Vagina (tissue), 2 donors: Measurements from ENCODE around the gene C5orf34. TPM values are rescaled to one million over a fixed set of nuclear protein-coding genes. Genes with fewer than 3 reads are reported as not detected.
A peak's percentile ranks its signal among the peaks of the same experiment; 100 is the strongest.

Source experiments
- DNase-seq, 2 donors: peaks; one replicate each; pipeline ENCODE4 v3.0.0-alpha.2; 2017; ENCODE audit errors: extremely low spot score in 2 of 2
- H3K27ac ChIP-seq: fragments of 200-600 bp; sonication (generic); one replicate; pipeline ENCODE4 v1.5.1; 2019
- H3K27me3 ChIP-seq: fragments of 200-600 bp; sonication (generic); one replicate; pipeline ENCODE4 v1.5.1; 2019
- H3K36me3 ChIP-seq, 2 donors: fragments of 200-600 bp; sonication (generic); one replicate each; pipeline ENCODE4 v1.5.1; 2017 to 2019
- H3K4me1 ChIP-seq: fragments of 200-600 bp; sonication (generic); one replicate; pipeline ENCODE4 v1.5.1; 2019
- H3K4me3 ChIP-seq, 2 donors: fragments of 200-600 bp; sonication (generic); 1 replicate in 1 of 2; 2 replicates in 1 of 2; pipeline ENCODE4 v1.5.1; 2016 to 2019
- H3K9me3 ChIP-seq: fragments of 200-600 bp; sonication (generic); one replicate; pipeline ENCODE4 v1.5.1; 2019
- CTCF ChIP-seq, 3 experiments: fragments of 450-650 bp in 2 of 3; fragments of 200-600 bp in 1 of 3; sonication (generic) in 1 of 3; IDR thresholded peaks; one replicate each; pipeline ENCODE4 v1.5.1; 2017 to 2019; ENCODE audit warnings: antibody characterized with exemption in 3 of 3, mild to moderate bottlenecking in 2 of 3, moderate library complexity in 2 of 3
- POLR2A ChIP-seq, 2 donors: fragments of 450-650 bp; IDR thresholded peaks; one replicate each; pipeline ENCODE4 v1.6.1; 2017; ENCODE audit warnings: antibody characterized with exemption in 2 of 2, mild to moderate bottlenecking in 2 of 2, moderate library complexity in 2 of 2
- POLR2AphosphoS5 ChIP-seq, 2 donors: sonication (generic); formaldehyde crosslinking; IDR thresholded peaks; one replicate each; pipeline ENCODE4 v1.9.0; 2017; ENCODE audit warnings: antibody characterized with exemption in 2 of 2, mild to moderate bottlenecking in 2 of 2, low read depth in 1 of 2; ENCODE audit not compliant: insufficient read depth in 1 of 2
- intact Hi-C: fragments of 100-400 bp; cut with DNase I; formaldehyde crosslinking; loops from one replicate; pipeline ENCODE4 v1.15.1; 2023
- total RNA-seq: library from RNA; depleted of rRNA; stranded (reverse); fragments of >200 nt; gene quantifications from one replicate; pipeline ENCODE4 v1.2.3, GENCODE V29; 2016

C5orf34 gene
- total RNA-seq, 1 donor from 2014 or later, result not detected

DNA sequence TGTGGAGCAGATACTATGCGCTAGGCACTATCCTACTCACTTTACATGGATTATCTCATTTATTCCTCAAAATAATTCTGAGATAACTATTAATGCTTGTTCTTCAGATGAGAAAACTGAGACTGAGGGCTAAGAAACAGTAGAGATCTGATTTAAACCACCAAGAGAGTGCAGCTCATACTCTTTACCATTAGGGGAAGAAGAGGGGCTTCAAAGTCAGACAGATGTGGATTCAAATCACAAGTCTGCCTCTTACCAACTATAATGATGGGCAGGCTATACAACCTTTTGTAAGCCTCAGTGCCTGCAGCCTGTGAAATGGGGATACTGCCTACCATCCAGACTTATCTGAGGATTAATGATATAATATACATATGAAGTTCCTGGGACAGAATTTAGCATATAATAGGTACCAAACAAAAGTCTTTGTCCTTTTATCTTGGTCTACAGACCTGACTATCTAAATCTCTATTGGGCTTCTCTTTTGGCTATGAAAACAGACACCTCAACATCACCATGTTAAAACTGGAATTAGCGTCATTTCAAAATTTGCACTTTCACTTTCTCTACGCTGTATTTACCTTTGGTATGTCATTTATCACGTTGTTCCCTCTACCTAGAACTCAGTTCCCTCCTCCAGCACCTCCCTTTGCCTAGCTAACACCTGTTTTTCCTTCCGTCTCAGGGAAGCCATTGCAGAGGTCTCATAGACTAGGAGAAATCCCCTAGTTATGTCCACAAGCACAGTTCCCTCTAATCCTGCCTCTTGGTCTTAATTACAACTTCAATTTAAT is 17.4 kb downstream of the C5orf34 start:
- intact Hi-C loops, result no loop called here
- DNase-seq, result no peak
- no peak overlapping the region for H3K27ac ChIP-seq
- H3K4me1 ChIP-seq, result no peaks in the 10 kb centered on the region
- no peaks in the 10 kb centered on the region for H3K36me3 ChIP-seq
- no peak overlapping the region for H3K4me3 ChIP-seq
- H3K9me3 ChIP-seq, result no peaks in the 10 kb centered on the region
- no peaks in the 10 kb centered on the region for H3K27me3 ChIP-seq
- TF ChIP-seq POLR2A (IDR thresholded peaks at IDR 0.05), result no peak
- TF ChIP-seq CTCF (IDR thresholded peaks at IDR 0.05), result no peak
- TF ChIP-seq POLR2AphosphoS5 (IDR thresholded peaks at IDR 0.05; ENCODE audit: insufficient read depth in 1 of 2, low read depth in 1 of 2), result no peak

DNA sequence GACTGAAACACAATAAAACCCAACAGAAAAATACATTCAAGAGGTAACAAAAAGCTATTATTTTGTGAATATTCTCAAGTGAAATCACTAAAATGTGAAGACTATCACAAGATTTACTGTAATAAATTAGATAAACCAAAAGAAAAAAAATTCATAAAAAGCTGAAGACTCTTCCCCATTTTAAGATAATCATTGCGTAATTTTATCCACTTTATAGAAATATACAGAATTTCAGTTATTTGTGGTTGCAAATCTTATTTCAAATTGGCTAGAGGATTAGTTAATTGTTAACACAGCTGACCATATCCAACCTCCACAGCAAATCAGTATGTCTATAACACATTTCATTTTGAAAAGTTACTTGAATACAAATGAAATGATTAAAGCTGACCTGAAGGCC is 23.6 kb downstream of the C5orf34 start:
- no peaks in the 10 kb centered on the region for H3K9me3 ChIP-seq
- no peaks in the 10 kb centered on the region for H3K36me3 ChIP-seq
- no peaks in the 10 kb centered on the region for H3K27me3 ChIP-seq
- intact Hi-C loops, result no loop called here
- TF ChIP-seq POLR2A (IDR thresholded peaks at IDR 0.05) (no peak), CTCF (IDR thresholded peaks at IDR 0.05) (no peak), POLR2AphosphoS5 (IDR thresholded peaks at IDR 0.05; ENCODE audit: insufficient read depth in 1 of 2, low read depth in 1 of 2) (no peak)
- no peak overlapping the region for H3K4me3 ChIP-seq
- H3K4me1 ChIP-seq, result no peaks in the 10 kb centered on the region
- DNase-seq, result no peak
- H3K27ac ChIP-seq, result no peak overlapping the region

- H3K4me1 ChIP-seq, result peaks cover 23% of the 10 kb centered on the region
- TF ChIP-seq POLR2A (IDR thresholded peaks at IDR 0.05) (no peak), POLR2AphosphoS5 (IDR thresholded peaks at IDR 0.05; ENCODE audit: insufficient read depth in 1 of 2, low read depth in 1 of 2) (no peak), CTCF (IDR thresholded peaks at IDR 0.05) (no peak)
- H3K27ac ChIP-seq, result no peak overlapping the region
- intact Hi-C loops, result no loop called here
- no peak overlapping the region for H3K4me3 ChIP-seq
- H3K27me3 ChIP-seq, result no peaks in the 10 kb centered on the region
- H3K36me3 ChIP-seq, result peaks cover 0 to 3% of the 10 kb centered on the region in 2 donors
- no peak for DNase-seq
- H3K9me3 ChIP-seq, result no peaks in the 10 kb centered on the region
These were observed 28.6 kb downstream of the C5orf34 start for GRCh38 chr5:43486353-43486752.

DNA sequence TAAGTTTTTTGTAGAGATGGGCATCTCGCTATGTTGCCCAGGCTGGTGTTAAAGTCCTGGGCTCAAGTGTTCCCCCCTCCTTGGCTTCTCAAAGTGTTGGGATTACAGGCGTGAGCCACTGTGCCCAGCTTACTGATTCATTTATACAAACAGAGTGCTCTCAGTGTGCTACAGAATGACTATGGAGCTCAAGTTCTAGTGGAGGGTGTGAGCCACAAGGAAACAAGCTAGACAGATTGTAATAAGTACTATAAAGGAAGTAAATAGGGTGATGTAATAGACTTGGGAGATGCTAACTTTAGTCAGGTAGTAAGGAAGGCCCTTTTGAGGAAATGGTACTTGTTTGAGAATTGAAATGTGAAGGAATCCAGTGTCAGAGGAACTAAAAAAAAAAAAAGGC is 29.5 kb downstream of the C5orf34 start:
- Histone ChIP-seq H3K4me1 (peaks cover 23% of the 10 kb centered on the region), H3K36me3 (peaks cover 0 to 3% of the 10 kb centered on the region in 2 donors), H3K4me3 (no peak overlapping the region), H3K27ac (peak overlapping the region; percentile 98), H3K27me3 (no peaks in the 10 kb centered on the region), H3K9me3 (no peaks in the 10 kb centered on the region)
- intact Hi-C loops, result no loop called here
- no peak for TF ChIP-seq CTCF (IDR thresholded peaks at IDR 0.05)
- no peak for TF ChIP-seq POLR2A (IDR thresholded peaks at IDR 0.05)
- no peak for TF ChIP-seq POLR2AphosphoS5 (IDR thresholded peaks at IDR 0.05; ENCODE audit: insufficient read depth in 1 of 2, low read depth in 1 of 2)
- DNase-seq, result no peak
